ENCODE results near the gene CACNA2D4.

The CACNA2D4 gene

GRCh38 chr12:1934068-1934467, 15.6 kb upstream of the CACNA2D4 start:
- peak; percentile 47 for DNase-seq

DNA sequence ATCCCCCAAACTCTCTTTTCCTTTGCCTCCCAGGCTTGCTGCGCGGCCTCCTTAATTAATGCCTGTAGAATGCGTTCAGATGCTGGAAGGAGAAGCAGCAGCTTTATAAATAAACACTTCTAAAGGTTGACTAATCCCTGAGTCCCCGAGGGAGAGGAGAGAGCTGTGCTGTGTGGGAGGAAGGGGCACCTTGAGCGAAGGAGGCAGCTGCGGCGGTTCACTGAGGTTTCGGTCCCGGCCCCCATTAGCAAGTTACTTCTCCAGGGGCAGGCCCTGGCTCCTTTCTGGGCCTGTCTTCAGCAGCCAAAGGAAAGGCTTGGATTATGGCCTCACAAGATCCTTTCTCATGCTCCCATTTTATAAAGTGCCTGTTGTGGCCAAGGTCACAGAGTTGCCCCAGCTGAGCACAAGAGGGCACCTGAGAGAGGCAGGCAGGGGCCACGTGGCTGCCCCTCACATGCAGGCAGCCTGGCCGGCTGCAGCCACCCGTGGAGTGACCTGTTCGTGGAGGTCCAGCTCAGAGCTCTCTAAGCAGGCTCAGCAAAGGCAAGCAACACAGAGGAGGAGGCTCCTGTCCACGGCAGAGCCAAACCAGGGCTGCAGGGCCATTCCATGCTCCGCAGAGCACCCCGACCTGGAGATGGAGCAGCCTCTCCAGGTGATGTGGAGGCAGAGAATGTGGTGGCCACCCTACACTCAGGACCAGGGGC, 15.0 kb upstream of the CACNA2D4 start:
- DNase-seq = peak; percentile 58

GRCh38 chr12:1932264-1932777, 13.9 kb upstream of the CACNA2D4 start:
- peak; percentile 49 for DNase-seq

DNA sequence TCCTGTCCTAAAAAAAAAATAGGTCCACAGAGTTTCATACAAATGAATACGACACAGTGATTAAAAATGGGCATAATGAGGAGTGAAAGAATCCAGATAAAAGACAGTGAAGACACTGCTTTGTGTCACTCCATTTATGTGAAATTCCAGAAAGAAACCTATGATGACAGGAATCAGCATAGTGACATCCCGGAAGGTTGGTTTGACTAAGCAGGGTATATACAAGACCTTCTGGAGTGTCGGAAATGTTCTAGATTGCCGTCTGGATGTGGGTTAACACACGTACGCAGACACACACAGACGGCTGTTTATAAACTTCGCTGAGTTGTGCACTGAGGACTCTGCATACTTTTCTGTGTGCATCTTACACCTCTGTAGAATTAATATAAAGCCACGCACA, 13.2 kb upstream of the CACNA2D4 start:
- no peak for DNase-seq

DNA sequence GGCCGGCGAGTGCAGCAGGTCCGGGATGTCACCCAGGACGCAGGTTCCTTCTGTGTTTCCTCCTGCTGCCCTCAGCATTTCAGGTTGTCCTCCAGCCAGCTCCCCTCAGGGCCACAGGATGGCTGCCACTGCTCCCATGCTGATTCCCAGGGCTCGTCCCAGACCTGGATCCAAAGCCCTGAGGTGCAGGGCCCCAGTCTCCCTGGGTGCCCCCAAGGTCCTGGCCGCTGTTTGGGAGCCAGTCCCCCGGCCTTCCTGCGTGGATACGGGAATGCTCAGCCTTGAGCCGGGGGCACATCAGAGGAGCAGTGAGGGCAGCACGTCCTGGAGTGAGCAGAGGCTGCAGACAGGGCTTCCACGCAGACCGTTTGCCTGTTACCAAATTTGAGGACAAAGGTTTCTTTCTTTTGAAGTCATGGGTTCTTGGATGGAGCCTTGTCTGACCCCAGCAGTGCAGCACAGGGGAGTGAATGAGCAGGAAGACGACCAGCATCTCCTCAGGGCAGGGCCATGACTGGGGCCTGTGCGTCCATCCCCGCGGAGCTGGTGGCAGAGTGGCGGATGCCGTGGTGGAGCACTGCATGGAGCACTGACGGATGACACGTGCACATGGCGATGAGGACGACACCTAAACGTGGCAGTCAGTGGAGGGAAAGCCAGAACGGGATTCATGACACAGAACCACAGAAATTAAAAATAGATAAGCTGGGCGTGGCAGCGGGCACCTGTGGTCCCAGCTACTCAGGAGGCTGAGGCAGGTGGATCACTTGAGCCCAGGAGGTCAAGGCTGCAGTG, 12.5 kb upstream of the CACNA2D4 start:
- peak; percentile 59 for DNase-seq

DNA sequence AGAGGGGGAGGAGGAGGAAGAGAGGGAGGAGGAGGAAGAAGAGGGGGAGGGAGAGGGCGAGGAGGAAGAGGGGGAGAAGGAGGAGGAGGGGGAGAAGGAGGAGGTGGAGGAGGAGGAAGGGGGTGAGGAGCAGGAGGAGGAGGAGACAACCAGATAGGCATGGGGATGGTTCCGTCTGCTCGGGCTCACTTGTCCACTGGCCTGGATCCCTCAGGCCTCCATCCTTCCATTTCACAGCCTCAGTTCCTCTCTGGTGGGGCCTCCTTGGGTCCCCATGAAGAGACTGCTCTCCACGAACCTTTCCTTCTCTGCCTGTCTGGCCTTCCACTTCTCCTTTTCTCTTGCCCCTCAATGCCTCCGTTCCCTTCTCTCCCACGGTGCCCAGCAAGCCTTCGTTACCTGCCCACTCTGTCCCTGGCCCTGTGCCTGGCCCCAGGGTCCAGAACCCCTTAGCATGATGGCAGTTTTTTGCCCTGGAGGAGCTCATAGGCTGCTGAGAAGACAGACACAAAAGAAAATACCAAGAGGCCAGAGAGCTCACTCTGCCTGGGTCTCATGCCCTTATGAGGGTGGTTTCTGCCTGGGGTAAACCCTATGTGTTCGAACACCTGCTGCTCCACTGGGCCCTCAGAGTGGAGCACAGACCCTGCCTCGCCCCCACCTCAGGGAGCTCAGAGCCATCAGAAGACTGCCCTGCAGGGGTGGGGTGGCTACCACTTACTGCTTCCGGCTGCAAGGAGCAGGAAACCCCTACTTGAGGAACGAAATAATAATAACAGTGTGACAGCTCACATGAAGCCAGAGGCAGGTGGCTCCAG, 11.7 kb upstream of the CACNA2D4 start:
- DNase-seq = peak; percentile 7

DNA sequence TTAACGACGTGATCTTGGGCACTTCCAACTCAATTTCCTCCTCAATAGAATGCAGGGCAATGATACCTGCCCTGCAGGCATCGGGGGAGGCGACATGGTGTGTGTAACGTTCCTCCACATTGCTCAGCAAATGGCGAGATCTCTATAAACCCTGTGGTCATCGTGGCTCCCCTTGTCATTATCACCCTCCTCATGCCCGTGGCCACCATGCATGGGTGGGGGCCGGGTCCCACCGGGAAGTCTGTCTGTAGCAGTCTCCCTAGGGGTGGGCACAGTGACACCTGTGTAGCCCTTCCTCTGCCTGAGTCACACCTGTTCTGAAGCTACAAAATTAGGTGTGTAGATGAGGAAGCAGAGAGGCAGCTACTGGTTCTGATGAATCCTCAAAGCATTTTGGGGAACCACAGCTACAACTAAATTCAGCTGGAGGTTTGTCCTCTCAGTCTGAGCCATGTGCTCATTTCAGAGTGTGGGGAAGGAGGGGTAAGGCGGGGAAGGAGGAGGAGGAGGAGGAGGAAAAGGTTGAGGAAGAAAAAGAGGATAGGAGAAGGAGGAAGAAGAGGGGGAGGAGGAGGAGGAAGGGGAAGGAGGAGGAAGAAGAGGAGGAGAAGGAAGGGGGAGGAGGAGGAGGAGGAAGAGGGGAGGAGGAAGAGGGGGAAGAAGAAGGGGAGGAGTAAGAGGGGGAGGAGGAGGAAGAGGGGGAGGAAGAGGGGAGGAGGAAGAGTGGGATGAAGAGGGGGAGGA, 11.0 kb upstream of the CACNA2D4 start:
- peak; percentile 33 for DNase-seq

DNA sequence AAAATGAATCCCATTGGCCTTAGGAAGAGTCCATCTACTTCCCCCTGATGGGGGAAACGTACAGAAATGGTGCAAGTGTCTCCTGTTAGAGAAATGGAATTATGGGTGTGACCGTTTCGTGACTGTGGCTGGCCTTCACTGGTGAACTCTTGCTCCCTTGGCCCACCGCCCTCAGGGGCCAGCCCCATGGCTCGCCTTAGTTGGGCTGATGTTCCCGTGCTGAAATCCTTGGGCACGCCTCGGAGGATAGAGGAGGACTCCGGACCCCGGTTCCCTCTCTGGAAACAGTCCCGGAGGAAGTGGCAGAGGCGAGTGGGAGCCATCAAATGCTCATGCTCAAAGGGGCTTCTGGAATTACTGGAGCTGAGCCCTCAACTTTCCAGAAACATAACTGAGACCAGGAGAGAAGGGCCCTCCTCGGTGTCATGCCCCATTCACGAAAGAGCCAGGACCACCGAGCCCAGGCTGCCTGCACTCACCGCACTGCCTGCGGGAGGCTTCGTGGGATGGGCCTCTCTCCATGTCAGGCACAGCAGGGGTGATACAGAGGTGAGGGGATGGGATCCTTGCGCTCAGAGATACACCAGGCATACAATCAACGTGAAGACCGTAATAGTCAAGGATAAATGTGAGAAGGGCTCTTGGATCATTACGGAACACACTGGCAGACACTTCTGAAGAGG, 10.1 kb upstream of the CACNA2D4 start:
- peak; percentile 50 for DNase-seq

DNA sequence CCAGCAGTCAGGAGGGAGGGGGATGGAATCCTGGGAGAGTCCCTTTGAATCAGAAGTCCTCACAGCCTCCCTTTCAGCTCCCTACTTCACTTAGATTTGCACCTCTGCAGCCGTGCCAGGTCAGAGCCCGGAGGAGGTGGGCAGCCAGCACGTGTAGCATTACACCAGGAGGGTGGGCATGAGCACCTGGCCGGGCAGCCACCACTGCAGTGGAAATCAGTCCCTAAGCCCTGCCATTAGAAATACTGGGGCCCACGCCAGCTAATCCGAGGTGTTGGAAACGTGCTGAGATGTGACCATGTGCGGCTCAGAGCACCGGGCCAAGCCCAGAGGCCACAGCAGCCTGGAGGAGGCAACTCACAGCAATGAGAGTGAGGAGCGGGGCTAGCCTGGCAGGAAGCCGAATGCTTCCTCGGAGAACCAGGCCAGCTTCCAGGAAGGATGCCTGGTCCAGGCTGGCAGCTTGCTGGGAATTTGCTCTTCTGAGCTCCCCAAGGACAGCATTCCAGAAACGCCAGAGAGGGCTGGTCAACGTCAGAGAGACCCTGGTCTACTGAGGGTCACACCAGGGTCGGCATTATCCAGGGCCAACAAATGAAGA, 9.4 kb upstream of the CACNA2D4 start:
- peak; percentile 88 for DNase-seq

- DNase-seq = peak; percentile 35
These were observed 8.7 kb upstream of the CACNA2D4 start for GRCh38 chr12:1927051-1927680.

DNA sequence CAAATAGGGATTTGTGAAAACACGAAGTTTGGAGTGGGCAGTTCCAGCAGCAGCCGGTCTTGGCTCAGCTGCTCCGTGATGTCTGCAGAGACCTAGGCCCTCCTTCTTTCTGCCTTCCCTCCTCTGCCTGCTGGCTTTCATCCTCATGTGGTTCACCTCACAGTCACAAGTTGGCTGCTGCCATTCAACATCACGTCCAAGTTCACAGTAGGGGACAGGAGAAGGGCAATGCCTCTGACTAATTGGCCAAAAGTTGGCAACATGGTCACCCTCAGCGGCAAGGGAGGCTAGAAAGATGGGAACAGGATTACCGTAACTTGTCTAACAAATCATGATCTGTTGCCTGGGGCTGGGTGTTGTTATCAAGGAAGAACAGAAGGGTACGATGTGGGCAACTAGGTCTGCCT, 7.8 kb upstream of the CACNA2D4 start:
- peak; percentile 44 for DNase-seq

DNA sequence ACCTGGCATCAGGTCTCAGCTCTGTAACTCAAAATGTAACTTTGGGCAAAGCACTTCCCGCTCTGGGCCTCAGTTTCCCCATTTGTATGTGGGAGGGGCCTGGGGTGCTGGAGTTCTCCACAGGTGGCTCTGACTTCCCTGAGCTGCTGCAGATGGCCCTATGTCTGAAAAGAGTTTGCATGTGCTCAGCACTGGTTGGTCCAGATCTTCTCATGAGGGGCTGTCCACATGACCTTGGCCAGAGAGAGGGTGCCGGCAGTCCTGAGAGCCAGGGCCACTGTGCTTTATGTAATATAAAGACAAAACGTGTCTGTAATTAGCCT, 7.2 kb upstream of the CACNA2D4 start:
- DNase-seq = no peak

GRCh38 chr12:1924996-1925683, 6.7 kb upstream of the CACNA2D4 start:
- peak; percentile 51 for DNase-seq

GRCh38 chr12:1922985-1923384, 4.5 kb upstream of the CACNA2D4 start:
- peak; percentile 50 for DNase-seq

DNA sequence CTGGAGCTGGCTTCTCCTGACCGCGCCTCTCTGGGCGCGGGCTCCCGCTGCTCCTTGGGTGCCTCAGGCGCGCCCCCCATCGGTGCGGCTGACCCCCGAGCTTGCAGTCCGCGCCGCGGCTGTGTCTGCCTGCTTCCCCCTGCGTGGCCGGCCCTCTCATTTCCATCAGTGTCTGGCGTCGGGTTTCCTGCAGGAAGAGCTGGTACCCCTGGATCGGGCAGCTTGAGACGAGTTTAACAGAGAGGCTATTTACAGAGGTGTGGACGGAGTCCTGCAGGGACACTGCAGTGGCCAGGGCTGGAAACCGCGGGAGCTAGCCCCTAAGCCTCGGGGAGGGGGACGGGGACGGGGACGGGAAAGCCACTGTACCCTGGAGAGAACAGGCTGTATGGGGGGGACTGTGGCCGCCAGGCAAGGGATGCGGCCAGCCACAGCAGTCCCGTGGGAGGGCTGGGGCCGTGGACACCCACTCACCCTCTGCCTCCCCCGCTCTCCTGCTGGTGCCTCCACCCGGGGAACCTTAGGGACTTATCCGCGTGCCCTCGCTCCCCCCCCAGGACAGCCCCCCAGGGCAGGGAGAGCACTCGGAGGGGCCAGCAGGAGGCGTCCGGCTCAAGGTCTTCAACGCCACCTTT, 3.7 kb upstream of the CACNA2D4 start:
- DNase-seq = peak; percentile 48

DNA sequence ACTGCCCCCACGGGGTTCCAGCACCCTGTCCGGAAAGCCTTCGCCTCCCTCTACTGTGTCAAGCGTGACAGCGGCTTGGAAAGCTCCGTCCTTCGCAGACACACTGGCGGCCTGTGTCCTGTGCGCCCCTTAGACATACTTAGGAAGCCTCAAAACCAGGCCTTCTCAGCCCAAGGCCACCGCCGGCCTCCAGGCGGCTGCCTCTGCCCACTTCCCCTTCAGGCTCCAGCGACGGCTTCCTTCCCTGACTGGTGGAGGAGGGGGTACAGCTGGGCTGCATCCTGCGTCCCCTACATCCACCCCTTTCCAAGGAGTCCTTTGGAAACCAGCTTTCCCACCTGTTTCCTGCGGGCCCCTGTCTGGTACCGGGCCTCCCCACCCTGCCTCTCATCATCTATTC, 2.5 kb upstream of the CACNA2D4 start:
- peak; percentile 47 for DNase-seq

DNA sequence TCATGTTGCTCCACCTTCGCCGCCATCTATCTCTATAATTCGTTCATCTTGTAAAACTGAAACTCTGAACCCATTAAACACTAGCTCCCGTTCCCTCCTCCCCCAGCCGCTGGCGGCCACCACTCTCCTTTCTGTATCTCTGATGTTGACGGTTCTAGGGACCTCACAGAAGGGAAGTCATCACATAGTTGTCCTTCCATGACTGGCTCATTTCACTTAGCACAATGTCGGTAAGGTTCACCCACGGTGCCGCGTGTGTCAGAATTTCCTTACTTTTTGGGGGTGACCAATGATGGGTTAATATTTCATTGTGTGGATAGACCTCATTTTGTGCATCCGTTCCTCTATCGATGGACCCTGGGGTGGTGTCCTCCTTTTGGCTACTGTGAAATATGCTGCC, 2.0 kb upstream of the CACNA2D4 start:
- DNase-seq = peak; percentile 41

DNA sequence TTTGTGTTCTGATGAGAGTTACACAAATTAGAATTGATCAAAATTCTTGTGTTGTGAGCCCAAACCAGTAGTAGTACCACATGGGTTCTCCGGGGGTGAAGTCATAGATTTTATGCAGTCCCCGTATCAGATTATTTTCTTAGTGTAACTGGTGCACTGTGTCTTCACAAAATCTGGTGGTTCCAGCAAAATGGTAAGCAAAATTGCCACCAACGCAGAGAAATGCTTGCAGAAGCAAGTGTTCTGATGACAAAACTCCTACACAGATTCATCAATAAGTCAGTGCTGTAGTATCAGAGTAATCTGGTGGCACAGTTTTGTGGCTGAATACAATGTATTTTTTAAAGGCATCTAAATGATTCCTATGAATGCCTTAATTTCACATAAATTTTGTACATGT, 1.3 kb upstream of the CACNA2D4 start:
- DNase-seq = no peak

GRCh38 chr12:1919284-1919683, 832 bp upstream of the CACNA2D4 start:
- peak; percentile 49 for DNase-seq

GRCh38 chr12:1918884-1919236, 408 bp upstream of the CACNA2D4 start:
- DNase-seq = peak; percentile 49

All from islet precursor cell (in vitro differentiated cells).